CD14-positive monocyte (primary cell): ENCODE data around the gene SIGLEC5. TPM values are rescaled to one million over a fixed set of nuclear protein-coding genes. Genes with fewer than 3 reads are reported as not detected.

Experiments used
- DNase-seq, 3 donors: peaks; one replicate each; pipeline ENCODE4 v3.0.0-alpha.2; 2011 to 2022
- H2AFZ ChIP-seq: 2 replicates; pipeline ENCODE4 v1.6.0; 2012; ENCODE audit warnings: mild to moderate bottlenecking, low read depth, low read length, inconsistent platforms; ENCODE audit not compliant: insufficient read depth, poor library complexity, severe bottlenecking
- H3K27ac ChIP-seq, 2 donors: 1 replicate in 1 of 2; 2 replicates in 1 of 2; pipeline ENCODE4 v1.5.1; 2012 to 2013; ENCODE audit warnings: low read length in 2 of 2, control low read depth in 1 of 2, inconsistent platforms in 1 of 2, low read depth in 1 of 2, mild to moderate bottlenecking in 1 of 2
- H3K27me3 ChIP-seq, 2 donors: one replicate each; pipeline versions ENCODE4 v1.6.0 to v1.6.1; 2011 to 2013; ENCODE audit warnings: low read length in 2 of 2; ENCODE audit not compliant: control insufficient read depth in 2 of 2, insufficient read depth in 2 of 2
- H3K36me3 ChIP-seq, 2 donors: replicated peaks in 1 of 2; 1 replicate in 1 of 2; 2 replicates in 1 of 2; pipeline versions ENCODE4 v1.5.1 to v1.6.1; 2012 to 2013; ENCODE audit warnings: low read length in 2 of 2, control low read depth in 1 of 2, inconsistent platforms in 1 of 2, mild to moderate bottlenecking in 1 of 2; ENCODE audit not compliant: insufficient read depth in 2 of 2, control insufficient read depth in 1 of 2
- H3K4me1 ChIP-seq, 2 donors: 1 replicate in 1 of 2; 2 replicates in 1 of 2; pipeline versions ENCODE4 v1.5.1 to v1.6.1; 2012 to 2013; ENCODE audit warnings: low read length in 2 of 2, control low read depth in 1 of 2, inconsistent platforms in 1 of 2, mild to moderate bottlenecking in 1 of 2, moderate library complexity in 1 of 2; ENCODE audit not compliant: insufficient read depth in 2 of 2, control insufficient read depth in 1 of 2
- H3K4me2 ChIP-seq: replicated peaks from 2 replicates; pipeline ENCODE3; 2012; ENCODE audit warnings: low read length, moderate library complexity, mild to moderate bottlenecking; ENCODE audit not compliant: poor library complexity, severe bottlenecking; ENCODE audit errors: extremely low read depth
- H3K4me3 ChIP-seq, 3 experiments: fragments of 200-600 bp in 1 of 3; sonication (generic) in 1 of 3; replicated peaks in 1 of 3; 1 replicate in 2 of 3; 2 replicates in 1 of 3; pipeline ENCODE4 v1.5.1; 2011 to 2013; ENCODE audit warnings: low read length in 3 of 3, mild to moderate bottlenecking in 3 of 3, control low read depth in 2 of 3, low read depth in 2 of 3, inconsistent platforms in 1 of 3, moderate library complexity in 1 of 3
- H3K79me2 ChIP-seq: 2 replicates; pipeline ENCODE4 v1.6.0; 2012; ENCODE audit warnings: mild to moderate bottlenecking, control low read depth, inconsistent platforms, low read length, moderate library complexity; ENCODE audit not compliant: insufficient read depth
- H3K9ac ChIP-seq: 2 replicates; pipeline ENCODE4 v1.6.0; 2017; ENCODE audit warnings: low read length, mild to moderate bottlenecking; ENCODE audit not compliant: insufficient read depth, poor library complexity, severe bottlenecking
- H3K9me3 ChIP-seq, 2 donors: replicated peaks in 1 of 2; 1 replicate in 1 of 2; 2 replicates in 1 of 2; pipeline versions ENCODE4 v1.5.1 to v1.6.1; 2012 to 2013; ENCODE audit warnings: low read length in 2 of 2, control low read depth in 1 of 2; ENCODE audit not compliant: control insufficient read depth in 1 of 2, insufficient read depth in 1 of 2
- H4K20me1 ChIP-seq: 2 replicates; pipeline ENCODE4 v1.6.0; 2012; ENCODE audit warnings: mild to moderate bottlenecking, low read length, control low read depth, moderate library complexity; ENCODE audit not compliant: insufficient read depth
- H3K27ac Mint-ChIP-seq, 7 donors: one replicate each; pipeline ENCODE4 v1.8.0; 2020; ENCODE audit warnings: mild to moderate bottlenecking in 7 of 7, mixed read lengths in 7 of 7, moderate library complexity in 6 of 7, inconsistent platforms in 2 of 7
- H3K27me3 Mint-ChIP-seq, 3 donors: one replicate each; pipeline ENCODE4 v1.8.0; 2021 to 2022; ENCODE audit warnings: low read depth in 3 of 3, mild to moderate bottlenecking in 3 of 3, mixed read lengths in 3 of 3, moderate library complexity in 3 of 3, inconsistent platforms in 1 of 3
- H3K36me3 Mint-ChIP-seq, 2 donors: one replicate each; pipeline ENCODE4 v1.8.0; 2020; ENCODE audit warnings: mixed read lengths in 2 of 2, inconsistent platforms in 1 of 2, mild to moderate bottlenecking in 1 of 2
- H3K4me1 Mint-ChIP-seq: one replicate; pipeline ENCODE4 v1.8.0; 2020; ENCODE audit warnings: mild to moderate bottlenecking, mixed read lengths
- H3K4me3 Mint-ChIP-seq, 2 donors: one replicate each; pipeline ENCODE4 v1.8.0; 2020; ENCODE audit warnings: mild to moderate bottlenecking in 2 of 2, mixed read lengths in 2 of 2, moderate library complexity in 1 of 2
- H3K9me3 Mint-ChIP-seq, 7 donors: one replicate each; pipeline ENCODE4 v1.8.0; 2020 to 2022; ENCODE audit warnings: mixed read lengths in 7 of 7, mild to moderate bottlenecking in 6 of 7, moderate library complexity in 6 of 7, inconsistent platforms in 2 of 7
- WGBS: methylation state at CpG from one replicate; pipeline ENCODE4 v1.1.5; 2013; ENCODE audit warnings: missing lambda C conversion rate; ENCODE audit not compliant: insufficient coverage; 5-methylcytosine and 5-hydroxymethylcytosine counted together
- intact Hi-C, 2 donors: fragments of 100-400 bp; cut with micrococcal nuclease; formaldehyde crosslinking; loops; one replicate each; pipeline versions ENCODE4 v1.15.0 to v1.15.1; 2023
- polyA plus RNA-seq, 3 donors: library from polyadenylated mRNA; depleted of rRNA in 1 of 3; unstranded in 2 of 3; stranded (reverse) in 1 of 3; fragments of 300-500 nt in 2 of 3; fragments of >200 nt in 1 of 3; fragmentation: Illumina TruSeq in 2 of 3; gene quantifications; 1 replicate in 2 of 3; 2 replicates in 1 of 3; pipeline ENCODE4 v1.2.3, GENCODE V29; 2012 to 2021
- TF ChIP-seq, protein P1 (sequence below): fragments of 200-600 bp; IDR thresholded peaks from one replicate; pipeline ENCODE4 v1.8.0; 2022; ENCODE audit warnings: antibody characterized with exemption, mild to moderate bottlenecking

SIGLEC5 gene
- polyA plus RNA-seq, 3 donors: 10.2 to 12.6 TPM; not detected in 1

DNA sequence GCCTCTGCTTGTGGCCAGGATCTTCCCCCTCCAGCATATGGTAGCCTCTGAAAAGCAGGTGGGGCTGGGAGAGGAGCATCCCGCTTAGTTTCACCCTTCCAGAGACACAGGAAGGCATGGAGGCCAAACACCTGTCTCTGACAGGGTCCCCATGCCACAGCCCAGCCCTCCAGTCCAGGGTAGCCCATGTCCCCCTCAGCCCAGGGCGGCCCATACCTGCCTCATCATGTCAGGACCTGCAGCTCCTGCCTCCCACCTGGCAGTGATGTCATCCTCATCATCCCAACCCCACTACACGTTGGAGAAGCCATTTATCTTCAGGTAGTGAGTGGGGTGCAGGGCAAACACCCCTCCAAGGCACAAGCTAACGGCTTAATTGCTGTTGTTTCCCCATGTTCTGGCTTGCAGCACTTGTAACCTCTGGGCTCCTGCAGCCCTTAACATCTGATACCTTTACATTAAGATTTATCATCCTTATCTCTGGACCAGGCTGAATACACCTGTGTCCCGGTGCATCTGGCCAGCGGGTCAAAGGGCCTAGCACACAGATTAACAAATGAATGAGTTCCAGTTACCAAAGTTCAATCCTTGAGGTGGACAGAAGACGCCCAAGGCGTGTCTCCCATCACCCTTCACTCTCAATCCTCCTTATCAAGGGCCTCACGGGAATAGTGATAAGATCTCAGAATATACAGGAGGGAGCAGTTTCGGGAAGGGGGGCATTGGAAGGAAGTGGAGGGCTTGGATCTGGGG lies 36.9 kb downstream of the SIGLEC5 start:
- Mint-ChIP-seq H3K4me3 (peak overlapping the region; percentile 84 to 99), H3K27ac (peak overlapping the region in 1 of 7 donors; percentile 35), H3K4me1 (peaks cover 29% of the 10 kb centered on the region), H3K9me3 (peaks cover 0 to 3% (median 0%) of the 10 kb centered on the region in 7 donors), H3K36me3 (no peaks in the 10 kb centered on the region), H3K27me3 (peaks cover 0 to 19% (median 5%) of the 10 kb centered on the region in 3 donors)
- H3K79me2 ChIP-seq: no peaks in the 10 kb centered on the region
- H3K27ac ChIP-seq: no peak overlapping the region
- H3K4me2 ChIP-seq: peak overlapping the region; percentile 97
- peak overlapping the region; percentile 96 for H2AFZ ChIP-seq
- H3K4me3 ChIP-seq: peak overlapping the region; percentile 67 to 93 (median 67)
- no peaks in the 10 kb centered on the region for H4K20me1 ChIP-seq
- peaks cover 23 to 28% of the 10 kb centered on the region in 2 donors for H3K4me1 ChIP-seq
- WGBS: 69% methylated on average over 6 of the region's 10 CpGs
- intact Hi-C loops: loop anchor here (10.0 kb wide), 1 partner anchor 489 kb away; the partner anchor contains the start of gene CTU1 (in 2 of the 2)
- peaks cover 0 to 1% of the 10 kb centered on the region in 2 donors for H3K9me3 ChIP-seq
- no peak for DNase-seq
- no peaks in the 10 kb centered on the region for H3K27me3 ChIP-seq
- TF ChIP-seq, protein P1, sequence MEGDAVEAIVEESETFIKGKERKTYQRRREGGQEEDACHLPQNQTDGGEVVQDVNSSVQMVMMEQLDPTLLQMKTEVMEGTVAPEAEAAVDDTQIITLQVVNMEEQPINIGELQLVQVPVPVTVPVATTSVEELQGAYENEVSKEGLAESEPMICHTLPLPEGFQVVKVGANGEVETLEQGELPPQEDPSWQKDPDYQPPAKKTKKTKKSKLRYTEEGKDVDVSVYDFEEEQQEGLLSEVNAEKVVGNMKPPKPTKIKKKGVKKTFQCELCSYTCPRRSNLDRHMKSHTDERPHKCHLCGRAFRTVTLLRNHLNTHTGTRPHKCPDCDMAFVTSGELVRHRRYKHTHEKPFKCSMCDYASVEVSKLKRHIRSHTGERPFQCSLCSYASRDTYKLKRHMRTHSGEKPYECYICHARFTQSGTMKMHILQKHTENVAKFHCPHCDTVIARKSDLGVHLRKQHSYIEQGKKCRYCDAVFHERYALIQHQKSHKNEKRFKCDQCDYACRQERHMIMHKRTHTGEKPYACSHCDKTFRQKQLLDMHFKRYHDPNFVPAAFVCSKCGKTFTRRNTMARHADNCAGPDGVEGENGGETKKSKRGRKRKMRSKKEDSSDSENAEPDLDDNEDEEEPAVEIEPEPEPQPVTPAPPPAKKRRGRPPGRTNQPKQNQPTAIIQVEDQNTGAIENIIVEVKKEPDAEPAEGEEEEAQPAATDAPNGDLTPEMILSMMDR: no peak
- peaks cover 0 to 1% of the 10 kb centered on the region in 2 donors for H3K36me3 ChIP-seq
- H3K9ac ChIP-seq: peak overlapping the region; percentile 56

DNA sequence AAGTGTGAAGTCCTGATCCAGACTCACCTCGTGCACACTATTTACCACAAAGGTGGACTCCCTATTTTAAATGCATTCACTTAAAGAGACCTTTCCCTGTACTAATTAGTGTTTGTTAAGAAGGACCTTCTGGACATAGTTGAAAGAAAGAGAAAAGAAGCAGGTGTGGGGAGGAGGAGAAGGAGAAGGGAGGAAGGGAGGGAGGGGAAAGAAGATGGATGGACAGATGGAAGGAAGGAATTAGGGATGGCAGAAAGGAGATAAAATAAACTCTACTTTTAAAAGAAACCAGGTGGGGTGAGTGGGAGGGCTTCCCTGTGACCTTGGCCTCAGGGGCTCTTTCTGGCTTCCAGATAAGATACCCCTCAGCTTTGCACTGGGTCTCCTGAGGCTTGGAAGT lies 37.7 kb downstream of the SIGLEC5 start:
- Histone ChIP-seq H2AFZ (no peak overlapping the region), H3K9me3 (peaks cover 6 to 9% of the 10 kb centered on the region in 2 donors), H3K79me2 (no peaks in the 10 kb centered on the region), H4K20me1 (no peaks in the 10 kb centered on the region), H3K27ac (no peak overlapping the region), H3K9ac (no peak overlapping the region), H3K4me3 (no peak overlapping the region), H3K4me2 (no peak overlapping the region), H3K4me1 (peaks cover 23 to 28% of the 10 kb centered on the region in 2 donors), H3K36me3 (peaks cover 0 to 9% of the 10 kb centered on the region in 2 donors), H3K27me3 (no peaks in the 10 kb centered on the region)
- no CpG with 5 or more reads among the region's 1 CpG for WGBS
- Mint-ChIP-seq H3K27me3 (peaks cover 0 to 19% (median 5%) of the 10 kb centered on the region in 3 donors), H3K36me3 (peaks cover 4 to 7% of the 10 kb centered on the region in 2 donors), H3K4me1 (peaks cover 29% of the 10 kb centered on the region), H3K4me3 (no peak overlapping the region), H3K27ac (no peak overlapping the region), H3K9me3 (peaks cover 3 to 7% (median 5%) of the 10 kb centered on the region in 7 donors)
- TF ChIP-seq, protein P1: no peak
- intact Hi-C loops: loop anchor here (10.0 kb wide), 1 partner anchor 488 kb away; the partner anchor contains the start of gene CTU1 (in 2 of the 2)
- DNase-seq: no peak
